OCI-LY3 (cell line): Measurements from ENCODE around the gene RAB7A.

Experiments
- H2AFZ ChIP-seq: fragments of 200-600, 300-600 bp; shearing (Covaris generic); 2 replicates; pipeline ENCODE4 v1.6.0; 2014; ENCODE audit warnings: antibody characterized with exemption, low read depth, low read length
- H3K27ac ChIP-seq: fragments of 200-600, 300-600 bp; sonication (generic); 2 replicates; pipeline ENCODE4 v1.5.1; 2014; ENCODE audit warnings: mild to moderate bottlenecking, low read length, moderate library complexity, mixed read lengths
- H3K27me3 ChIP-seq: fragments of 200-600, 300-600 bp; sonication (generic); 2 replicates; pipeline ENCODE4 v1.6.1; 2014; ENCODE audit warnings: low read depth, low read length, mixed read lengths
- H3K36me3 ChIP-seq: fragments of 200-600, 300-600 bp; sonication (generic); replicated peaks from 2 replicates; pipeline ENCODE3; 2014; ENCODE audit warnings: low read depth, low read length, mixed read lengths
- H3K4me1 ChIP-seq: fragments of 300-600, 200-600 bp; sonication (generic); 2 replicates; pipeline ENCODE4 v1.6.1; 2014; ENCODE audit warnings: low read length, mixed read lengths
- H3K4me2 ChIP-seq: fragments of 200-600, 300-600 bp; sonication (generic); 2 replicates; pipeline ENCODE4 v1.6.1; 2014; ENCODE audit warnings: low read length, mixed read lengths
- H3K4me3 ChIP-seq: fragments of 300-600, 200-600 bp; sonication (generic); 2 replicates; pipeline ENCODE4 v1.5.1; 2014; ENCODE audit warnings: antibody characterized with exemption, mild to moderate bottlenecking, low read length, moderate library complexity
- H3K79me2 ChIP-seq: fragments of 300-600, 200-600 bp; shearing (Covaris generic); 2 replicates; pipeline ENCODE4 v1.6.1; 2014; ENCODE audit warnings: mild to moderate bottlenecking, low read length, mixed read lengths
- H3K9ac ChIP-seq: fragments of 300-600, 200-600 bp; shearing (Covaris generic); 2 replicates; pipeline ENCODE4 v1.6.0; 2014; ENCODE audit warnings: mild to moderate bottlenecking, low read length, moderate library complexity
- H3K9me3 ChIP-seq: fragments of 200-600, 300-600 bp; shearing (Covaris generic); 2 replicates; pipeline ENCODE4 v1.6.1; 2014; ENCODE audit warnings: low read length, mixed read lengths; ENCODE audit not compliant: insufficient read depth
- H4K20me1 ChIP-seq: fragments of 200-600, 300-600 bp; sonication (generic); 2 replicates; pipeline ENCODE4 v1.6.1; 2016; ENCODE audit warnings: low read length, mixed read lengths; ENCODE audit not compliant: insufficient read depth
- EZH2phosphoT487 ChIP-seq: fragments of 200-600 bp; shearing (Covaris generic); IDR thresholded peaks from 2 replicates; pipeline ENCODE4 v1.6.1; 2018; ENCODE audit warnings: antibody characterized with exemption, mixed run types, low read depth
- TF ChIP-seq, protein P1 (sequence below): fragments of 200-600, 300-600 bp; sonication (generic); IDR thresholded peaks from 2 replicates; pipeline ENCODE4 v1.5.1; 2014; ENCODE audit warnings: antibody characterized with exemption, low read length, low read depth

Gene RAB7A

DNA sequence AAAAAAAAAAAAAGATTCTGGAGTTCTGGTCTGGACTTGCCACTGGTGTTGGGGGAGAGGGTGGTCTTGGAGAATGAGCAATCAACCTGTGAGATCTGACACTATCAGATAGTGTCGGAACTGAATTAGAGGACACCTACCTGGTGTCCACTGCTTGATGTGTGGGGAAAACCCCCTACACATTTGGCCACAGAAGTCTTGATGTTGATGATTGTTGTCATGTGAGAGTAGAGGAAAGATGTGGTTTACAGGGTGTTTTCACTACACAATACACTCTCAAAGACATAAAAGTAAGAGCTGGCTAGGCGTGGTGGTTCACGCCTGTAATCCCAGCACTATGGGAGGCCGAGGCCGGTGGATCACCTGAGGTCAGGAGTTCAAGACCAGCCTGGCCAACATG, 36.9 kb upstream of the RAB7A start:
- Histone ChIP-seq H3K9ac (no peak overlapping the region), H3K79me2 (no peaks in the 10 kb centered on the region), H3K36me3 (no peaks in the 10 kb centered on the region), H3K9me3 (no peaks in the 10 kb centered on the region), H3K27ac (no peak overlapping the region), H3K4me2 (no peak overlapping the region), H2AFZ (no peak overlapping the region), H3K27me3 (no peaks in the 10 kb centered on the region), H3K4me1 (peaks cover 4% of the 10 kb centered on the region), H4K20me1 (no peaks in the 10 kb centered on the region), H3K4me3 (no peak overlapping the region)
- TF ChIP-seq, protein P1, sequence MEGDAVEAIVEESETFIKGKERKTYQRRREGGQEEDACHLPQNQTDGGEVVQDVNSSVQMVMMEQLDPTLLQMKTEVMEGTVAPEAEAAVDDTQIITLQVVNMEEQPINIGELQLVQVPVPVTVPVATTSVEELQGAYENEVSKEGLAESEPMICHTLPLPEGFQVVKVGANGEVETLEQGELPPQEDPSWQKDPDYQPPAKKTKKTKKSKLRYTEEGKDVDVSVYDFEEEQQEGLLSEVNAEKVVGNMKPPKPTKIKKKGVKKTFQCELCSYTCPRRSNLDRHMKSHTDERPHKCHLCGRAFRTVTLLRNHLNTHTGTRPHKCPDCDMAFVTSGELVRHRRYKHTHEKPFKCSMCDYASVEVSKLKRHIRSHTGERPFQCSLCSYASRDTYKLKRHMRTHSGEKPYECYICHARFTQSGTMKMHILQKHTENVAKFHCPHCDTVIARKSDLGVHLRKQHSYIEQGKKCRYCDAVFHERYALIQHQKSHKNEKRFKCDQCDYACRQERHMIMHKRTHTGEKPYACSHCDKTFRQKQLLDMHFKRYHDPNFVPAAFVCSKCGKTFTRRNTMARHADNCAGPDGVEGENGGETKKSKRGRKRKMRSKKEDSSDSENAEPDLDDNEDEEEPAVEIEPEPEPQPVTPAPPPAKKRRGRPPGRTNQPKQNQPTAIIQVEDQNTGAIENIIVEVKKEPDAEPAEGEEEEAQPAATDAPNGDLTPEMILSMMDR: no peak

GRCh38 chr3:128693696-128694095, 32.3 kb upstream of the RAB7A start:
- H2AFZ ChIP-seq: no peak overlapping the region
- H3K4me1 ChIP-seq: no peaks in the 10 kb centered on the region
- H4K20me1 ChIP-seq: no peaks in the 10 kb centered on the region
- no peak overlapping the region for H3K27ac ChIP-seq
- no peaks in the 10 kb centered on the region for H3K27me3 ChIP-seq
- no peaks in the 10 kb centered on the region for H3K79me2 ChIP-seq
- TF ChIP-seq, protein P1: no peak
- no peak for TF ChIP-seq EZH2phosphoT487
- H3K9me3 ChIP-seq: no peaks in the 10 kb centered on the region
- no peaks in the 10 kb centered on the region for H3K36me3 ChIP-seq
- H3K4me3 ChIP-seq: no peak overlapping the region
- H3K4me2 ChIP-seq: no peak overlapping the region
- H3K9ac ChIP-seq: no peak overlapping the region

- Histone ChIP-seq H2AFZ (no peak overlapping the region), H3K4me3 (no peak overlapping the region)
Observed at GRCh38 chr3:128697341-128697740, 28.6 kb upstream of the RAB7A start.

GRCh38 chr3:128698211-128699047, 27.6 kb upstream of the RAB7A start:
- Histone ChIP-seq H3K27ac (no peak overlapping the region), H3K9ac (no peak overlapping the region), H3K36me3 (no peaks in the 10 kb centered on the region), H3K9me3 (no peaks in the 10 kb centered on the region), H3K4me2 (no peak overlapping the region), H2AFZ (no peak overlapping the region), H3K4me1 (peaks cover 5% of the 10 kb centered on the region), H3K4me3 (no peak overlapping the region), H3K27me3 (no peaks in the 10 kb centered on the region), H3K79me2 (no peaks in the 10 kb centered on the region), H4K20me1 (no peaks in the 10 kb centered on the region)
- TF ChIP-seq, protein P1: no peak
- TF ChIP-seq EZH2phosphoT487: no peak

More at GRCh38 chr3:128697341-128697740, 28.6 kb upstream of the RAB7A start:
- H3K27ac ChIP-seq: no peak overlapping the region
- no peak overlapping the region for H3K9ac ChIP-seq
- H3K79me2 ChIP-seq: no peaks in the 10 kb centered on the region
- no peaks in the 10 kb centered on the region for H3K36me3 ChIP-seq
- H3K4me1 ChIP-seq: peaks cover 5% of the 10 kb centered on the region
- H4K20me1 ChIP-seq: no peaks in the 10 kb centered on the region
- no peaks in the 10 kb centered on the region for H3K9me3 ChIP-seq
- no peak overlapping the region for H3K4me2 ChIP-seq
- TF ChIP-seq EZH2phosphoT487: no peak
- TF ChIP-seq, protein P1: no peak
- H3K27me3 ChIP-seq: no peaks in the 10 kb centered on the region
